ENCODE data around the gene ANKS1A. TPM values are rescaled to one million over a fixed set of nuclear protein-coding genes. Genes with fewer than 3 reads are reported as not detected.
"Not testable (repeated sequence)": the region's sequence is repeated elsewhere in the genome, so short reads cannot be mapped to it uniquely, and the experiment has no call there.

ANKS1A gene
- total RNA-seq, 1 experiment from 2014 or later = 26.5 TPM

GRCh38 chr6:34930221-34930620 is 41.2 kb downstream of the ANKS1A start:
- Histone ChIP-seq H4K91ac (ENCODE audit: insufficient read length, low read depth, low read length) (no peak overlapping the region), H3K23ac (ENCODE audit: insufficient read length, low read depth, low read length) (no peak overlapping the region), H3T11ph (ENCODE audit: low read length) (no peak overlapping the region), H2AK5ac (ENCODE audit: insufficient read length, low read length) (no peak overlapping the region), H3K27ac (ENCODE audit: insufficient read length, low read depth, low read length) (no peak overlapping the region), H3K9me3 (ENCODE audit: control insufficient read depth, low read depth, low read length) (no peaks in the 10 kb centered on the region), H4K8ac (replicated peaks; ENCODE audit: insufficient read length, low read depth, low read length) (no peak overlapping the region), H2BK12ac (ENCODE audit: insufficient read length, low read depth, low read length) (no peak overlapping the region), H3K23me2 (ENCODE audit: insufficient read length, low read depth, low read length, poor library complexity, severe bottlenecking) (no peaks in the 10 kb centered on the region), H3K18ac (ENCODE audit: insufficient read length, low read depth, low read length) (no peak overlapping the region), H3K4ac (ENCODE audit: low read depth, low read length) (no peak overlapping the region), H2BK15ac (ENCODE audit: low read depth, low read length) (no peak overlapping the region), H3K4me1 (ENCODE audit: insufficient read depth, low read length) (peaks cover 5% of the 10 kb centered on the region; the same call in 1 of the 2 replicates), H2AFZ (ENCODE audit: low read length) (no peak overlapping the region), H3K4me2 (ENCODE audit: insufficient read depth, insufficient read length, low read length) (no peak overlapping the region), H3K79me2 (ENCODE audit: insufficient read depth, low read length) (no peaks in the 10 kb centered on the region), H2BK20ac (ENCODE audit: low read depth, low read length, poor library complexity, severe bottlenecking) (no peak overlapping the region), H3K56ac (ENCODE audit: insufficient read length, low read depth, low read length) (no peak overlapping the region), H3K9ac (ENCODE audit: extremely low read depth, insufficient read length, low read length) (no peak overlapping the region), H4K5ac (ENCODE audit: insufficient read length, low read depth, low read length) (no peak overlapping the region), H2BK120ac (ENCODE audit: low read depth, low read length, poor library complexity, severe bottlenecking) (no peak overlapping the region), H4K20me1 (ENCODE audit: control insufficient read depth, insufficient read depth, insufficient read length) (no peaks in the 10 kb centered on the region), H3K79me1 (ENCODE audit: insufficient read depth, low read depth, low read length, poor library complexity, severe bottlenecking) (peaks cover 2% of the 10 kb centered on the region), H2BK5ac (ENCODE audit: insufficient read length, low read length) (no peak overlapping the region), H3K27me3 (ENCODE audit: insufficient read depth, low read length) (no peaks in the 10 kb centered on the region), H3K14ac (ENCODE audit: insufficient read depth, low read length) (no peak overlapping the region)
- DNase-seq = no peak
- Mint-ChIP-seq H3K4me3 (no peak overlapping the region), H3K9me3 (no peaks in the 10 kb centered on the region), H3K4me1 (peaks cover 30 to 37% of the 10 kb centered on the region in 2 experiments), H3K27me3 (ENCODE audit: low read depth) (peaks cover 11% of the 10 kb centered on the region), H3K36me3 (ENCODE audit: insufficient read depth in 1 of 3, low read depth in 3 of 3) (no peaks in the 10 kb centered on the region), H3K27ac (no peak overlapping the region)
- no CpG with 5 or more reads among the region's 3 CpGs for WGBS (ENCODE audit: extremely low coverage, insufficient read length, low lambda C conversion rate)
- no peak for TF ChIP-seq CTCF (conservative IDR thresholded peaks at IDR 0.05)

GRCh38 chr6:34932202-34932601 is 43.1 kb downstream of the ANKS1A start:
- not testable (repeated sequence) for H4K91ac ChIP-seq (ENCODE audit: insufficient read length, low read depth, low read length); H2AFZ ChIP-seq (ENCODE audit: low read length); H3K79me1 ChIP-seq (ENCODE audit: insufficient read depth, low read depth, low read length, poor library complexity, severe bottlenecking); H3K27ac Mint-ChIP-seq; H2BK120ac ChIP-seq (ENCODE audit: low read depth, low read length, poor library complexity, severe bottlenecking); H4K20me1 ChIP-seq (ENCODE audit: control insufficient read depth, insufficient read depth, insufficient read length); H3K9me3 Mint-ChIP-seq; H3K4me3 Mint-ChIP-seq; DNase-seq; H3K27me3 ChIP-seq (ENCODE audit: insufficient read depth, low read length); H3K4me1 ChIP-seq (ENCODE audit: insufficient read depth, low read length); H3K36me3 Mint-ChIP-seq (ENCODE audit: insufficient read depth in 1 of 3, low read depth in 3 of 3); H3K27ac ChIP-seq (ENCODE audit: insufficient read length, low read depth, low read length); H3K56ac ChIP-seq (ENCODE audit: insufficient read length, low read depth, low read length); H3K9me3 ChIP-seq (ENCODE audit: control insufficient read depth, low read depth, low read length); H4K8ac ChIP-seq (replicated peaks; ENCODE audit: insufficient read length, low read depth, low read length); H2BK20ac ChIP-seq (ENCODE audit: low read depth, low read length, poor library complexity, severe bottlenecking); H3K23ac ChIP-seq (ENCODE audit: insufficient read length, low read depth, low read length); H3K4ac ChIP-seq (ENCODE audit: low read depth, low read length); H2BK5ac ChIP-seq (ENCODE audit: insufficient read length, low read length); H3K27me3 Mint-ChIP-seq (ENCODE audit: low read depth); H3K9ac ChIP-seq (ENCODE audit: extremely low read depth, insufficient read length, low read length); H3K79me2 ChIP-seq (ENCODE audit: insufficient read depth, low read length); H2BK15ac ChIP-seq (ENCODE audit: low read depth, low read length); H2AK5ac ChIP-seq (ENCODE audit: insufficient read length, low read length); H3T11ph ChIP-seq (ENCODE audit: low read length); H3K4me2 ChIP-seq (ENCODE audit: insufficient read depth, insufficient read length, low read length); H4K5ac ChIP-seq (ENCODE audit: insufficient read length, low read depth, low read length); H3K14ac ChIP-seq (ENCODE audit: insufficient read depth, low read length); H2BK12ac ChIP-seq (ENCODE audit: insufficient read length, low read depth, low read length); H3K18ac ChIP-seq (ENCODE audit: insufficient read length, low read depth, low read length); H3K23me2 ChIP-seq (ENCODE audit: insufficient read length, low read depth, low read length, poor library complexity, severe bottlenecking)
- no CpG with 5 or more reads among the region's 12 CpGs for WGBS (ENCODE audit: extremely low coverage, insufficient read length, low lambda C conversion rate)
- peaks cover 12 to 20% of the 10 kb centered on the region in 2 experiments for H3K4me1 Mint-ChIP-seq

Measured in H9 (cell line).